NCI-H1092 treated with DMSO at 0.1 percent for 48 hours (cell line): Measurements from ENCODE around the gene SLC49A4.
A peak's percentile ranks its signal among the peaks of the same experiment; 100 is the strongest.

Experiments used
- DNase-seq: peaks from one replicate; lab custom pipeline; 2025; lab: John Stamatoyannopoulos, UW

SLC49A4 gene

DNA sequence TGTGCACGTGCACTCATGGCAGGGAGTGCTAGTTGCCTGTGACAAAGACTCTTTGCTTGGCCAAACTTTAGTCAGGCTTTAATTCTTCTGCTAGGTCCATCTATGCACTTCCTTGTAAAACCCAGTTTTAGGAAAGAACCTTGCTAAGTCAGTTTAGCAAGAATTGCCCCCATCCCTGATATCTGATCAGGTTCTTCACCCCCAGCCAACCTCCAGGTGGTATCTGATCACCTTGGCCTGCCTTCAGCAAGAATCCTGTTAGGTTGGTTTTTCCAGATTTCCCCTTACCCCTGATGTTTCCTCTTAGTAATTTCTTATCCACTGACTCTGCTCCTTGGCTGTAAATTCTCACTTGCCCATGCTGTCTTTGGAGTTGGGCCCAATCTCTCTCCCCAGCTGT, 9.6 kb upstream of the SLC49A4 start:
- DNase-seq: no peak

DNA sequence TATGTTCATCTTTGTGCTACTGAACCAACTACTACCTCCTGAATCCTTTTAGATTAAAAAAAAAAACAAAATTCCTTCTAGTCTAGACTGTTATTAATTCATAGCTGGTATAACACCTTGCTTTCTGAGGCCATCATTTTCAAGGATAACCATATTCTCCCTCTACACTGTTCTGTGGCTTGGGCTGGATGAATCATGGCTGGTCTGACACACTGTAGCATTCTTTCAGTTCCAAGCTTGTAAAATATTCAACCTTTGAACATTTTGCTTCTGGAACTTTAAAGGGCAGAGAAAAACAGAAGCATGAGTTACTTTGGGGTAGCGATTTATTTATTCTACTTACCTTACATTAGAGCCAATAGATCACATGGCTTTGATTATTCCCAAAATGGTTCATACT, 8.8 kb upstream of the SLC49A4 start:
- DNase-seq: no peak

DNA sequence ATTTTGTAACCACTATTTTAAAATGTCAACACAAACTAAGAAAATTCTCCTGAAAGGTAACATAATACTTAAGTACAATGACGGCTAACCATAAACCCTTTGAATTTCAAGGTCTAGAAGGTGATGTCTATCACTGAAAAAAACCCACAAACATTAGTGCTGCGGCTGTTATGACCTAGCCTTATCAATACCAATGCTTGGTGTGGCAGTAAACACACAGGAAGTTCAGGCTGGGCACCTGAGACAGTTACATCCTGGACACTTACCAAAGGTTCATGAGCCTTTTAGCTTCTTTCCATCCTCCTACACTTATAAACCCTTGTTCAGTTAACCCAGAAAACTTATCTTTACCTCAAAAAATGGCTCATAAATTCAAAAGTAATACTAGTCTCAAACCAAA, 7.0 kb upstream of the SLC49A4 start:
- DNase-seq: no peak

DNA sequence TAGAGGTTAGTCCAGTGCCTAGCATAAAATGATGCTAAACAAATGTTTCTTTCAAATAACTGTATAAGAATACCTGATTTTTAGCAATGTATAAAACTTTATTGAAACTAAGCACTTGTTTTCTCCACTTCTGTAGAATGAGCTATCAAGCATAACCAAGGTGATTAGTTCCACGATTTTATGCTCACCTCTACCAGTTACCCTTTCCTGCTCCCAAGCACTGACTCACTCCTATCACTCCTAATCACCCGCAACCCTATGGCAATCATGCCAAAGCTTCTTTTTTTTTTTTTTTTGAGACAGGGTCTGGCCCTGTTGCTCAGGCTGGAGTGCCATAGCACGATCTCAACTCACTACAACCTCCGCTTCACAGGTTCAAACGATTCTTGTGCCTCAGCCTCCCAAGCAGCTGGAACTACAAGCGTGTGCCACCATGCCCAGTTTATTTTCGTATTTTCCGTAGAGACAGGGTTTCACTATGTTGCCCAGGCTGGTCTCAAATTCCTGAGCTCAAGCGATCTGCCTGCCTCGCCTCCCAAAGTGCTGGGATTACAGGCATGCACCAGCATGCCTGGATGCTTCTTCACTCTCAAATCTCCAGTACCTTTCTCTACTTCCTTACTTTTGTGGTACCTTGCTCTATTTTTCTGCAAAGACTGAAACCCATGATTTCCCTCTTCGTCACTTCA, 5.1 kb upstream of the SLC49A4 start:
- no peak for DNase-seq

DNA sequence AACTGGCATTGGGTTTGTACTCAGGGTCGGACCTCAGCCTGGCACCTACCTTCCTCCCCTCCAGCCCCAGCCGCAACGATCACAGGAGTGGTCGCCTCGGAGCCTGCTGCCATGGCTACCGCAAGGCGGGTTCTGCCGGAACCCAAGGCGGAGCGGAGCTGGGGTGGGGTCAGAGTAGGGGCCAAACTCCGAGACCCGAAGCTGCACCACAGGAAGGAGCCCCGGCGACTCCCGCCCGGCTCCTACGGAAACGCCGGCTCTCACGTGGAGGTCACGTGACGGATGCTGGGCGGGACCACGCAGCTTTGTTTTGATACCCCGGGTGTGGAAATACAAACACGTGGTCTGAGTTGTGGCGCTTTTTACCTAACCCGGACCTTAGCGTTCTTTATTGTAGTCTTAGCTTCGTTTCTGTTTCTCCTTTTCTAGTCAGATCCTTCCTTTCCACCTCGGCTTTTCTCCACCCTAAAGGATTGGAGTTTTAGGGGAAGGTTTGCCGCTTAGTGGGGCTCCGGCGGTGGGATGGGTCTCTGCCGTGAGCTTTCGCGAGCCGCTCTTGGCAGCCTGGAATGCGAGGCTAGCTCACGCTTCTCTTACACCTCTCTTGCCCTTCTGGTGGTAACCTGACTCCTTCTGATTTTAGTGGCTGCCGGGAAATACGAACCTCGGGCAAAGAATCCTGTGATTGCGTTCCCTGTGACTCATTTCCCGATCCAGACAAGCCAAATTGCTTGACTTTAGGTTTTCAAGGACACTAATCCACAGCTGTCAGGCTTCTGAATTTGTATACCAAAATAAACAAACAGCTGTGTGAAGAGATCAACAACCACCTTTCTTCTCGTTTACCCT, 1.1 kb upstream of the SLC49A4 start, which contains the start of gene HSPBAP1:
Gene HSPBAP1, minus strand, starts transcription at position 264 of the 849 bp plus-strand sequence. Its CDS starts 151 bp downstream, at position 113.
- DNase-seq: no peak

DNA sequence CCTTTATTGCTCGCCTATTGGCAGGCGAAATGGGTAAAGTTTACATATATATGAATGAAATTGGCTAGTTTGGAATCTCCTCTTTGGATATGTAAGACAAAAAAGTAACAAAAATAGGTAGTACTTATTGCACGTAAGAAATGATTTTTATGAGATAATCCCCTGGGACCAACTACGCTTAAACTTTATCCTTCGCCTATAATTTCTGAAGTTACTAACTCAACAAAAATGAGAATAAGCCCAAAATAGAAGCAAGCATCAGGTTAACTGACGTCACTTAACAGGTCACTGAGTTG, 438 bp upstream of the SLC49A4 start:
- DNase-seq: no peak

DNA sequence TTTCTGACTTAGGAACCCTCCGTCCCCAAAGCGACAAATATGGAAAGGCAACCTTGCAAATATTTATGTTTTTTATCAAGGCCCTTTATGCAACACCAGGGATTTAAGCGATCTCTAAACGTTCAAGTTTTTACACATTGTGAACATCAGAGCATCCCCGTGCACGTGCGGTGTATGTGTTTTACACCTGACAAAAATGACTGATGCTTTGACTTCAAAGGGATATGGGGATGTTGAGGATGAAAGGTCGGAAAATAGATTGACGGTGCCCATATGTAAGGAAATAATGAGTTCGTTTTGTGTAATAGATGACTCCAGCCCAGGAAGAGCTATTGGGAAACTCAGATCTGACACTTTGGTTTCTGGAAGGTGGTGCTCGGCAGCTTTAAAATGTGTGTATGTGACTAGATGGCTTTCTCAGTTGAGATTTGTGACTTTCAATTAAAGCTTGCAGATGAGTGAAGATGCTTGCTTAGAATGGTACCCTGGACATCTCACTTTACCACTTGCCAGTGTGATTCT, 866 bp downstream of the SLC49A4 start:
- DNase-seq: no peak

DNA sequence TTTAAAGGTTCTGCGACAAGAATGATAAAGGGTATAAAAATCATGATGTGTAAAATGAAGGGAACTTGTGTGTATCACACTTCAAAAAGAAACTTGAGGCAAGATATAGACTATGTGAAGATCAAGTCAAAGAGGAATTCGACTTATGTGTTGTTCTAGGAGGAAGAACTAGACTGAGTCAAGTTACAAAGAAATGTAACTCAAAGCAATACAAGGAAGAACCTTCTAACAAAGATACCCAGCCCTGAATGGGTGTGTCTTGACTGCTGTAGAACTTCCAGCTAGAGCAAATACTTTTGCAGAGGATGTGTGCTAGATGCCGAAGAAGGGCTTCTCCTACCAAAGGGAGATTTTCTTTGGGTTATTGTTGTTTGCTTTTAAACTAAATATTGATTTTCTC, 2.4 kb downstream of the SLC49A4 start:
- no peak for DNase-seq

DNA sequence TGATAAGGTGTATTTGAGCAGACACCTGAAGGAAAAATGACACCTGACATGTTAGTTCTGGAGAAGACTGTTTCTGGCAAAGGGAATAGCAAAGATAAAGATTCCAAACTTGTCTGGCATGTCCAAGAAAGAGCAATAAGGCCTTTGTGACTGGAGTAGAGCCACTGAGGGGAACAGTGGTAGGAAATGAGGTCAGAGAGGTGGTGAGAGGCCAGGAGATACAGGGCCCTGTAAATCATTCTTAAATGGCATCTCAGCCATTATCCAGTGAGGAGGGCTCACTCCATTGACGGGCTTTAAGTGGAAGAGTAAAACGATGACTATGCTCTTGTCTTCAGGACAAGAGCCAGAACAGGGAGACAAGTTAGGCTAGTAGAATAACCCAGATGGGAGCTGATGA, 4.5 kb downstream of the SLC49A4 start:
- no peak for DNase-seq

DNA sequence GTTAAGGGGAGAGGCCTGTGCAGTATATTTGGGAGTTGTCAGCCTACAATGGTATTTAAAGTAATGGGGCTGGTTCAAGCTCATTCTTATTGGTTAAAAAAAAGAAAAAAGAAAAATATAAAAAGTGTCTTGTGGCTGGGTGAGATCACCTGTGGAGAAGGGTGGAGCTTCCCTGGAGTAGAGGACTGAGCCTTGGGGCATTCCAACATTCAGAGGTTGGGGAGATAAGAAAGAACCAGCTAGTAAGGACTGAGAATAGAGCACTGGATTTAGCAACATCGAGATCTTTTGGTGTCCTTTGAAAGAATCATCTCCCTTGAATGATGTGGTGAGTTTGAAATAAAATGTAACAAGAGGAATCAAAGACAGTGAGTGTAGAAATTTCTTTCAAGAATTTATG, 5.2 kb downstream of the SLC49A4 start:
- DNase-seq: no peak

DNA sequence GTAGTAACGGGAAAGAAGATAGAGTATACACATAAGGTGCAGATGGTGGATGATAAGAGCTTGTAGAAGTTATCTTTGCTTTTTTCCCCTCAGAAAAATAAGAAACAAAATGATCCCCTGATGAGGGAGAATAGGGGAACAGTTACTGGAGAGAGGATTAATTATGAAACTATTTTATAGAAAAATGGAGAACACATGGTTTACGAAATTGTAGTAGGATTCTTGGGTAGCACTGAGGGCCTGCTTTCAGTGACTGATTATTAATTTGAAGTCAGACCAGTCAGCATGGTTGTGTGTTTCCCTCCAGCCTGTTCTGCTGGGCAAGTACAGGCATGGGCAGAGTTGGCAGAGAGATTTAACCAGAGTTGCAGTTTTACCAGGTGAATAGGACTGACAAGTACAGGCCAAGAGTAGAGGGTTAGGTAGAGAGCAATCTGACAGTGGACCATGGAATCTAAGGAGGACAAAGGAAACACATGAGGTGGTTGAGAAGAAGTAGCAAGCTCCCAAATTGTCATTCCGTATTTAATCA, 5.9 kb downstream of the SLC49A4 start:
- DNase-seq: no peak

DNA sequence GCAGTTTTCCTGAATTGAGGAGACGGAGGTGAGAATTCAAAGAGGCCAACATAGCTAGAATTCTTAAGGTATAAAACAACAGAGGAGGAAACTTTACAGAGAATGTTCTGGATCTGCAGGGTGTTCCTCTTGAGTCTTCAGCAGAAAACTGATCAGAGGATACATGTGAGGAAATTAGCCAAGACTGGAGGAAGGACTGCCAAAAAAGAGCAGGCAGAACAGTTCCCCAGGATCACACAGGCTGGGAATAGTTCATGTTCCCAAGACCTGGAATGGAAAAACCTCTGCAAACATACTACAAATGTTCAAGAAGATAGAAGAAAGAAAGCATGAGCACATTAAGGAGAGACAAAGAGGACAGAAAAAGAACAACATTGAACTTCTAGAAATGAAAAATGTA, 7.5 kb downstream of the SLC49A4 start:
- DNase-seq: no peak

DNA sequence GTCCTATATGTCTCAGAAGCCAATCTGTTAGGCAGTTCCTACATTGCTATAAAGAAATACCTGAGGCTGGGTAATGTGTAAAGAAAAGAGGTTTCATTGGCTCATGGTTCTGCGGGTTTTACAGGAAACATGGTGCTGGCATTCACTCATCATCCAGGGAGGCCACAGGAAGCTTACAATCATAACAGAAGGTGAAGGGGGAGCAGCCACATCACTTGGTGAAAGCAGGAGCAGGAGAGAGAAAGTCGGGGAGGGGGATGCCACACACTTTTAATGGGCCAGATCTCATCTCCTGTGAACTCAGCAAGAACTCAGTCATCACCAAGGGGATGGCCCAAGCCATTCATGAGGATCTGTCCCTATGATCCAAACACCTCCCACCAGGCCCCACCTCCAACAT, 9.1 kb downstream of the SLC49A4 start:
- no peak for DNase-seq

DNA sequence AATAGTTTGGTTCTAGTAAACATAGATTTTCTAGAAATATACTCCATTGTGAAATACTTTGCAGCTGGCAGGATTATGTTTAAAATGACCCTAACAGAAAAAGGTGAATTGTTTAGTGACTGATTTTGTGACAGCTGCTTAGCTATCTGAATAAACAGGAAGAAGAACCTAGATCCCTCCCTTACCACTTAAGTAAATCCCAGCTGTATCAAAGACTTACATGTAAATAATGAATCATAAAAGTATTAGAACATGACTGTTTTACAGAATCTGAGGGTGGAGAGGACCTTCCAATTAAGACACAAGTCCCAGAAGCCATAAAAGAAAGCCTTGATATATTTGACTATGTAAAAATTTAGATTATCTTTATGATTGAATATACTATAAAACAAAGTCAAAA, 15.9 kb downstream of the SLC49A4 start:
- no peak for DNase-seq

DNA sequence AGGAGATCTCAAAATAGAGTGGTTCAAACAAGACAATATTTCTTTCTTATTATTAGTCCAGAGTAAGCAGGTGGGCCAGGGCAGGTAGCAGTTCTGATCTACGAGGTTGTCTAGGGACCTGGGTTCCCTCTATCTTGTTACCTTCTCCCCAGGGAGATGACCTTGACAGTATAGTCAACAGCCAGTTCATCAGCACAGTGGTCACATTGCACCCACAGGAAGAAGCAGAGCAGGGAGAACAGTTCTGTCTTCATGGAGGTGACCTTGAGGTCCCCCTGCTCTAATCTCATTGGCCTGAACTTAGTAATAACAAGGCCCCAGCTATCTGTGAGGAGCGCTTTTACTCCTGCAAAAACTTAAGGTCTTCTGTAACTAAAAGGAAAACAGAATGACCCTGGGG, 21.7 kb downstream of the SLC49A4 start:
- no peak for DNase-seq

DNA sequence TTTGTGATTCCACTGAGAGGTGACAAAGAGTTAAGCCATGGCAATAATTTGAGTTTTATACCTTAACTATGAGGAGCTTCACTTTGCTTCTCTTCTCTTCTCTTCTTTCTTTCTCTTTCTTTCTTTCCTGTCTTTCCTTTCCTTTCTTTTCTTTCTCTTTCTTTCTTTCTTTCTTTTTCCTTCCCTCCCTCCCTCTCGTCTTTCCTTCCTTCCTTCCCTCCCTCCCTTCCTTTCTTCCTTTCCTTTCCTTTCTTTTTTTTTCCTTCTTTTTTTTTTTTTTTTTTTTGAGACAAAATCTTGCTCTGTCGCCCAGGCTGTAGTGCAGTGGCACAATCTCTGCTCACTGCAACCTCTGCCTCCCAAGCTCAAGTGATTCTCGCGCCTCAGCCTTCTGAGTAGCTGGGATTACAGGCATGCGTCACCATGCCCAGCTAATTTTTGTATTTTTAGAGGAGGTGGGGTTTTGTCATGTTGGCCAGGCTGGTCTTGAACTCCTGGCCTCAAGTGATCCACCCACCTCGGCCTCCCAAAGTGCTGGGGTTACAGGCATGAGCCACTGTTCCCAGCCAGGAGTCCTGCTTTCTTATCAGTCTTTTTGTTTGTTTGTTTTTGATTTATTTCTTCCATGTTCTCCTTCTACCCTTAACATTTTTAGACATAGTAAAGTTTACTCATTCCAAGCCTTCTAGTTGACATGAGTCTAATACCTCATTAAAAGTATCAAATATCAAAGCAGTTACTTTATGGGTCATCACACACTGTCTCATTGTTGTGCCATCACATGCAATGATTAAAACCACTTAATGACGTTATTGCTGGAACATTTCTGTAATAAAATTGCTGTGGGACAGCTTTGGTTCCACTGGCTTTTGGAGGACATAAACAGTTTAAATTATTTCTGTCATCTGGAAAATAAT, 29.9 kb downstream of the SLC49A4 start:
- DNase-seq: no peak

DNA sequence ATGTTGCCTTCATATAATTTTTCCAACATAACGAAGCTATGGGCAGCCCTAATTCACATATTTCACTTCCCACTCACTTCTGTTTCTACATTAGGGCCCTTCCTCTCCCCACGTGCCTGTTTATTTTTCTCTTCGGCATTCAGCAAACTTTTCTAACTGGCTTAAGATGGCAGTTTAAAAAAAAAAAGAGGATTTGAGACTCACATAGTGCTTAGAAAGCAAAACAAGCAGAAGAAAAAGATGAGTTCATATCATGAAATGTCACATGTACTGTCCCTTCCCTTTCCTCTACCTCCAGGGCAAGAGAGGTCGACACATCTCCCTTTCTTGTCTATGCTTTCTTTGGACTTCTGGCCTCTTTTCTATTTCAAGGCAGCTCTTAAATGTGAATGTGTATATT, 30.6 kb downstream of the SLC49A4 start:
- DNase-seq: no peak

DNA sequence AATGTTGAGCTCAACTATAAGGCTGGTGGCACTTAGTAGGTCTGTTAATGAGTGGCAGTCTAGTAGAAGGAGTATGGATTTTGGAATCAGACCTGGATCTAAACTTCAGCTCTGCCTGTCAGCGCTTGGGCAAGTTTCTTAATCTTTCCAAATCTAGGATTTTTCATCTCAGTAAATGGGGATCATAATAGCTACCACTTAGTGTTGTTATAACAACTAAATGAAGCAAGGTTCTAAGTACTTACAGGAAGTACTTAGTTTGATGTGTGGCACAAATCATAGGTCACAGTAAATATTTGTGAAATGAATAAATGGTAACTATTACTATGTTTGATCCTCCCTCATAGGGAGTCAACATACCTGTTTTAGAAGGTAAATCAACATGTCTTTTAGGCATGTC, 31.4 kb downstream of the SLC49A4 start:
- DNase-seq: no peak

DNA sequence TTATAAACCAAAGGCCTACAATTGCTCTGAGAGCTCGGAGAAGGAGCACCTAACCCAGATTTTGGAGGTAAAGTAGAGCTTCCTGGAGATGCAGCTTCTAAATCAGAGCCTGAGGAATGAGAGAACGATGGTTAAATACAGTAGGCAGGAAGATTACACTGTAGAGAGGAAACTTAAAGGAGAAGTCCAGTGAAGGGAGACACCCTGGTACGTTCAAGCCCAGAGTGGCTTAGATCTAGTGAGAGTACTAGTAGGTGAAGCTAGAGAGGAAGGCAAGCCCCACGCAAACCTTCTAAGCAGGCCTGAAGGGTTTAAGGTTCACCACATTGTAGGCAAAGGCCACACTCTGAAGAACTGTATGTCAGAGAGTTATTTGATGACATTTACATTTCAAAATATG, 33.4 kb downstream of the SLC49A4 start:
- no peak for DNase-seq

DNA sequence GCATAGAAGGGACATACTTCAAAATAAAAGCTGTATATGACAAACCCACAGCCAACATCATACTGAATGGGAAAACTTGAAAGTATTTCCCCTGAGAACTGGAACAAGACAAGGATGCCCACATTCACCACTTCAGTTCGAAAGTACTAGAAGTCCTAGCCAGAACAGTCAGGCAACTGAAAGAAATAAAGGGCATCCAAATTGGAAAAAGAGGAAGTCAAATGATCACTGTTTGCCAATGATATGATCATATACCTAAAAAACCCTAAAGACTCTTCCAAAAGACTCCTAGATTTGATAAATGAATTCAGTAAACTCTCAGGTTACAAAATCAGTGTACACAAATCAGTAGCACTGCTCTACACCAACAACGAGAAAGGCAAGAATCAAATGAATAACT, 40.7 kb downstream of the SLC49A4 start:
- DNase-seq: no peak

DNA sequence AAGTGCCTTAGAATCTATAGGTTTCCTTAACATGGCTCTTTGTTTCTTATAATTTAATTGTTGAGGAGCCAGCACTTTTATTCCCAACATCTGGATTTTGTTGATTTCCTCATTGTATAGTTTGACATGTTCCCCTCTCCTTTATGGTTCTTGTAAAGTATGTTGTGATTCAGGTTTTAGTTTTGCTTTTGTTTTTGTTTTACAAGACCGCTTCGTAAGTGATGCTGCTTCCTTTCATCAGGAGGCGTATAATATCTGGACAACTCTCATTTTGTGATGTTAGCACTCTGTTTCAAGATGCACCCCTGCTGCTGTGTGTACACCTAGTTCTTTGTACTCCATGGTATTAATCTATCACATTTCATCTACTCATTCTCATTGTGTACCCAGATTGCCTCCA, 48.7 kb downstream of the SLC49A4 start:
- peak; percentile 2 for DNase-seq

DNA sequence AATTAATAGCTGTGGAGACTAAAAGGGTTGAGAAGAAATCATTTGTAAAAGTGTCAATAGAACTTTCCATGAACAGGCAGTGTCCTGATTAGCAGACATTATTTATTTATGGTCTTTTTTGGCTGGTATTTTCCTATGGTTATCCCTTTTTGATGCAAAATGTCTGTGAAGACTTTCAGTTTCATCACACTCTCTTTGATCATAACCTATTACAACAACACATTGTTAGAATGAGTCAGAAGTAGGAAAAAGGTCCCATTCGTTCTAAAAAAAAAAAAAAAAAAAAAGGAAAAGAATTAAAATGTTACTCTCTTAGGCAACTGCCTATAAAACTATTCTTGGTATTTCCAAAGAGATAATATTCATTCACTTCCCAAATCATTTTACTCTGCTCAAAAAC, 62.1 kb downstream of the SLC49A4 start:
- no peak for DNase-seq
